ENCODE results near the gene PIK3CA.

The PIK3CA gene

DNA sequence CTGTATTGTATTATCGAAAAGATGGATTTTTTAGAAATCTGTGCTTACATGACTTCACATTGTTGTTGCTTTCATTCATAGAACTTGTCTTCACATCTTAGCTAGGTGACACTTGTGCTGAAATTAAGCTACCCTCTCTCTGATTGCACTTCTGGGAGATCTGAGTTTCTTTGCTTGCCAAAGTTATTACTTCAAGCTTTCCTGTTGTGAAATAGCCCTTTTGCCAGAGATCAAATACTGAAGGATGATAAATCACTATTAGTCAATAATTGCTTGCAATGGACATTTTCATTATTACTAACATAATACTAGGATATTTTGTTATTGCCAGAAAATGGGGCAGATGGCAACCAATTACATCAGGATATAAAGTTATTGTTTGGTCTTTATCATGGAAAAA lies 34.7 kb downstream of the PIK3CA start:
- peak overlapping the region in 1 of 2 donors; percentile 87 for H3K27ac ChIP-seq
- no peak overlapping the region for H3K4me3 ChIP-seq
- TF ChIP-seq, protein P1, sequence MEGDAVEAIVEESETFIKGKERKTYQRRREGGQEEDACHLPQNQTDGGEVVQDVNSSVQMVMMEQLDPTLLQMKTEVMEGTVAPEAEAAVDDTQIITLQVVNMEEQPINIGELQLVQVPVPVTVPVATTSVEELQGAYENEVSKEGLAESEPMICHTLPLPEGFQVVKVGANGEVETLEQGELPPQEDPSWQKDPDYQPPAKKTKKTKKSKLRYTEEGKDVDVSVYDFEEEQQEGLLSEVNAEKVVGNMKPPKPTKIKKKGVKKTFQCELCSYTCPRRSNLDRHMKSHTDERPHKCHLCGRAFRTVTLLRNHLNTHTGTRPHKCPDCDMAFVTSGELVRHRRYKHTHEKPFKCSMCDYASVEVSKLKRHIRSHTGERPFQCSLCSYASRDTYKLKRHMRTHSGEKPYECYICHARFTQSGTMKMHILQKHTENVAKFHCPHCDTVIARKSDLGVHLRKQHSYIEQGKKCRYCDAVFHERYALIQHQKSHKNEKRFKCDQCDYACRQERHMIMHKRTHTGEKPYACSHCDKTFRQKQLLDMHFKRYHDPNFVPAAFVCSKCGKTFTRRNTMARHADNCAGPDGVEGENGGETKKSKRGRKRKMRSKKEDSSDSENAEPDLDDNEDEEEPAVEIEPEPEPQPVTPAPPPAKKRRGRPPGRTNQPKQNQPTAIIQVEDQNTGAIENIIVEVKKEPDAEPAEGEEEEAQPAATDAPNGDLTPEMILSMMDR (IDR thresholded peaks at IDR 0.05) = no peak
- DNase-seq (ENCODE audit: low spot score) = no peak

DNA sequence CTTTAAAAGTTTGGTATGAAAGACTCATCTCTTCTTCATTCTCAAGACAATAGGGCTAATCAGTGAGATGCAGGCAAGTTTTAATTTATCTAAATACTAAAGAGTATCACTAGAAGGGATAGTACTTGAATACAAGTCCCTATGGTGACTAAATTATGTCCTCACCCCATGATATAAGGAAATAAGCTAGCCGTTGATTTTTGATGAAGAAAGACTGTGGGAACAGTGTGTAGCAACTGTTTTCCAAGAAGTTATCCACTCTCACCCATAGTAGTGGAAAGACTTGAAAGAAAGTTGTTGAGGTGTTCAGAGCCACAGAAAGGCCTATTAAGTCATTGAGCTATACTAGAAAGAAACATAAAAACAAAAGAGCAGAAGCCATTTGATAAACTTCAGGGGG lies 36.7 kb downstream of the PIK3CA start:
- no peak for DNase-seq (ENCODE audit: low spot score)

DNA sequence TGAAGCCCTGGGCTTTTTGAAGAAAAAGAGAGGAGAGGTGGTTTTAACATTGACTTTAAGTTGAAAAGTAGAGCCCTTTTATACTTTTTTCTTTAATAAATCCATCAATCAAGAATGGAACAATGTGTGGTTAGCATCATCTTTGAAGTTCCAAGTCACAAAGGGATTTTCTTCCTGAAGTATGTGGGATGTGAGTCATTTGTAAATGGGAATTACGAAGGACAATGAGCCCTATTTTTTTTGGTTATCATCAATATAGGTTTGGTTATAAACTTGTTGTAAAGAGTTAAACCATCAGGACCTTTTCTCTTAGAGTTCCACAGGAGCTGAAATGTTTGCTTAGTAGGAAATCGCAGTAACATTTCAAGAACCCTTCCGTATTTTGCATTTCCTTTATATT lies 38.3 kb downstream of the PIK3CA start:
- Histone ChIP-seq H3K27ac (no peak overlapping the region), H3K4me3 (no peak overlapping the region)
- TF ChIP-seq, protein P1 (IDR thresholded peaks at IDR 0.05) = no peak
- no peak for DNase-seq (ENCODE audit: low spot score)

More for the DNA sequence above, 36.7 kb downstream of the PIK3CA start:
- TF ChIP-seq, protein P1 (IDR thresholded peaks at IDR 0.05) = no peak
- Histone ChIP-seq H3K27ac (no peak overlapping the region), H3K4me3 (no peak overlapping the region)

DNA sequence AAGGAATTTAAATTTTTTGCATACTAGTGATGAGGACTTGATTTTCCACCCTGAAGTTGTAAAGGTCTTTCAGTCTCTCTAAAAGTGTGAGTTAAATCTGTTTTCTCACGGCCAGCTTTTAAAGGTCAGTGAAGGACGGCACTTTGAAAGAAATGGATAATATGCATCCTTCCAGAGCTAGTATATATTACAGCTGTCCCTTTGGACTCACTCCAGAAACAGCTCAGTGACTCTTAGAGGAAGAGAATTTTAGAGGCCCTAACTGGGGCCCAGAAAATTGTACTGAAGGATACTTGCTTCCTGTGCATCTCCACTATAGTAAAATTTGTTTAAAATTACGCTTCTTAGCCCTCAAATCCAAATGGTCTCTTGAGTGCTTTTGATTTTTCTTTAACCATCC lies 41.6 kb downstream of the PIK3CA start:
- no peak overlapping the region for H3K4me3 ChIP-seq
- TF ChIP-seq, protein P1 (IDR thresholded peaks at IDR 0.05) = no peak
- no peak overlapping the region for H3K27ac ChIP-seq
- no peak for DNase-seq (ENCODE audit: low spot score)

DNA sequence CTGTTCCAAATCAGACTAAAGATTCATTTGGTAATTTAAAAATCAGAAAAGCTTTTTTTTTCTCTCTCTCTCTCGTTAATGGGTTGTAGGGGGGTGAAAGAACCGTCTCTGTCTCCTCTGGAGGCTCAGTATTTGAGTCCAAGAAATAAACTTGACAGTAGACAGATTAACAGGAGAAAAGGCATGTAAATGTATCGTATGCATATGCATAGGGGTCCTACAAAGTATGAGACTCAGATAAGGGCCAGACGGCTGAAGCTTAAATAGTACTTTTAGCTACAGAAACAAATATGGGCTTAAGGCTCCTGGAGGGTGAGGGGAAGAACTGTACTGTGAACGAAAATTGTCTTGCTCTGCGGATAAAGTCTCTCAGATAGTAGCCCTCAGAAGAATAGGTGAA lies 42.4 kb downstream of the PIK3CA start:
- DNase-seq (ENCODE audit: low spot score) = no peak
- H3K4me3 ChIP-seq = no peak overlapping the region
- no peak overlapping the region for H3K27ac ChIP-seq
- TF ChIP-seq, protein P1 (IDR thresholded peaks at IDR 0.05) = no peak

DNA sequence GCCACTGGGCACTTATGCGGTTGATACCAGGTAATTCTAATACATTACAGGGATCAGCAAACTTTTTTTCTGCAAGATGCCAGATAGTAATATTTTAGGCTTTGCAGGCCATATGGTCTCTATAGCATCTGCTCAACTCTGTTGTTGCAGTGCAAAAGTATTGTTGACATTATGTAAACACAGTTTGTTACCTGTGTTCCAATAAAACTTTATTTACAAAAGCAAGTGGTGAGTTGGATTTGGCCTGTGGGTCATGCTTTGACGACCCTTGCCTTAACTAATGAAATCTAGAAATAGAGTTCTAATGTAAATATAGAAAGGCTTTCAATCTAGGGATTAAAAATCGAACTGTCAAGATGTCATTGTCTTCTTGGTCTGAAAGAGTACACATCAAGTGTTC lies 44.4 kb downstream of the PIK3CA start:
- DNase-seq (ENCODE audit: low spot score) = no peak
- H3K27ac ChIP-seq = no peak overlapping the region
- TF ChIP-seq, protein P1 (IDR thresholded peaks at IDR 0.05) = no peak

DNA sequence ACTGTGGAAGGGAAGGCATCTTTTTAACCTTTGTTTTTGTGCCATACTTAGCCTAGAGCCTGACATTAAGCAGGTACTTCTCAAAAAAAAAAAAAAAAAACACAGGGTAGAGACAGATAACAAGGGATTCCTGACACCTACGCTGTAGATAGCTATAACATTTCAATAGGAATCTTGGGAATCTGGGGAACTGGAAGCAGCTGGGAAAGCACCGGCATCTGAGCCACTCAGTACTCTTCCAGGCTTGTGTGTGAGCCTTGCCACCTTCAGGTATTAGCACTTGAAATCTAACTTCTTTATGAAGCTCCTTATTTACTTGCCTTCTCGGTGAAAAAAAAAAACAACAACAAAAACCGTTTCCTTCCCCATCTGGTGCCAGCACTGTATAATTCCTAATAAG lies 46.8 kb downstream of the PIK3CA start:
- no peak for DNase-seq (ENCODE audit: low spot score)
- no peak overlapping the region for H3K4me3 ChIP-seq
- H3K27ac ChIP-seq = no peak overlapping the region
- TF ChIP-seq, protein P1 (IDR thresholded peaks at IDR 0.05) = no peak

More for the DNA sequence above, 44.4 kb downstream of the PIK3CA start:
- H3K4me3 ChIP-seq = no peak overlapping the region
